Midbrain (tissue), 1 donor: ENCODE data around the gene B4GALT5.

Experiments used
- DNase-seq: peaks from one replicate; lab custom pipeline; 2025; lab: John Stamatoyannopoulos, UW

B4GALT5 gene

GRCh38 chr20:49657118-49657901 is 56.4 kb downstream of the B4GALT5 start:
- no peak for DNase-seq

DNA sequence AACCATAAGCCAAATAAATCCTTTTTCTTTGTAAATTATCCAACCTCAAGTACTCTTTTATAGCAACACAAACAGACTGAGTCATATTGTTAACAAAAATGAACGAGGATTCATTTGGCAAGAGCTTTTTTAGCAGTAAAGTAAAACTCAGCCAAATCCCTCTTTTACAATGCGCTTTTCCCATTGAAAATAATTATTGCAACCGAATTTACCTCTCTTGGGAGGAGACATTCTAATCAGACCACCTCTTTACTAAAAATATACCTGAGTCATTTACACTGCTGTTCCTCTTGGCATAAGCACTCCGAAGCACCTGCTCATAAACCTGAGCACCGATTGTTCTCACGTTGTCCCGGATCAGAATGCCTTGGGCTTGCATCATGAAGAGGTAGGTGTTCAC is 57.4 kb downstream of the B4GALT5 start:
- no peak for DNase-seq

DNA sequence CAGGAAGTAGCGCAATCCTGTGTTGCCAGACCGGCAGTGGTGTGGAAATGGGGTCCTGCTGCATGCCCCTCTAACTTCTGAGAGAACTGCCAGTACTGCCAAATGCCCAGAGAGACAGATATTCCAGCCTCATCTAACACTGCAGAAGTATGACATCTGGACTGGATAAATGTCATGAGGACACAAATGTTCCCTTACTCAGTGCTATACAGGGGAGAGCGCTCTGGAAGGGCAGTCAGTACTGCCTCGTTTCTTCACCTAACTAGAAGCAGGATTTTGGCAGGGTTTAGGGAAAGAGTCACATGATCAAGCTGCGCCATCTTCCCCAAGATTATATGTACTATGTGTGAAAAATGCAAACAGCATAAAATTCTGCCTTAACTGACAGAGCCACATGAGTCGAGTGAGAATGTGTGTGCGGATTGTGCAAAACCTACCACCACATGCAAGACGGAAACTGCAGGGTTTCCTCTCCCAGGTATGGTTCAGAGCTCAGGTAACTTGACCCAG is 59.7 kb downstream of the B4GALT5 start:
- no peak for DNase-seq

DNA sequence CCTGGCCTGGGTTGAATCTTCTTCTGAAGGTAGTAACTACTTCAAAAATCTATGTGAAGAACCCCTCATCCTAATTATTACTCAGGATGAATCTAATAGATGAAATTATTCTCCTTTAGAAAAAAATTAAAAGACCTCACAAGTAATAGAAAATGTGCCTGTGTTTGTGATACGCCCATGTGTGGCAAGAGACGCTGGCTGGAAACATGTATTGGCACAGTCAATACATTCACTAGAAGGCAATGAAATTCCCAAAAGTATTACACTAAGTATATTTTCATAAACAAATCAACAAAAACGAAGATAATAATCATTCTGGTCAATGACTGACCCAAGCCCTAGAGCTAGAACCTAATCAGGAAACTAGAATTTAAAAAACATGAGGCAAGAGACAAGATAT is 64.0 kb downstream of the B4GALT5 start:
- DNase-seq, result no peak

GRCh38 chr20:49647550-49647949 is 66.1 kb downstream of the B4GALT5 start:
- DNase-seq, result no peak

DNA sequence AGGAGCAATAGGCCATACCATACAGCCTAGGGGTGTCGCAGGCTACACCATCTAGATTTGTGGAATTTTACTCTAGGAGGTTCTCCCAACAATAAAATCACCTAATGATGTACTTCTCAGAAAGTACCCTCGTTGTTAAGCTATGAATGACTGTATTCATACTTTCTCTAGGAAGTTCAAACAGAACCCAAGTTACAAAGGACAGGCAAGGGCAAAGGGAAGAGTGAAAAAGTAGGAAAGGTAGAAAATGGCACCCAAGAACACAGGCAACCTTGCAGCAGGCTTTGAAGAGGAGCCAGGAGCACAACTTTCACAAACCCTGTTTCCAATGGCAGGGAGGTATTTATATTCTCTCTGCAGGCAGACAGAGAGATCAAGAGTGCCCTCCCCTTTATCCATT is 67.2 kb downstream of the B4GALT5 start:
- DNase-seq, result no peak

- no peak for DNase-seq
Measured at GRCh38 chr20:49646126-49646525, 67.6 kb downstream of the B4GALT5 start.

DNA sequence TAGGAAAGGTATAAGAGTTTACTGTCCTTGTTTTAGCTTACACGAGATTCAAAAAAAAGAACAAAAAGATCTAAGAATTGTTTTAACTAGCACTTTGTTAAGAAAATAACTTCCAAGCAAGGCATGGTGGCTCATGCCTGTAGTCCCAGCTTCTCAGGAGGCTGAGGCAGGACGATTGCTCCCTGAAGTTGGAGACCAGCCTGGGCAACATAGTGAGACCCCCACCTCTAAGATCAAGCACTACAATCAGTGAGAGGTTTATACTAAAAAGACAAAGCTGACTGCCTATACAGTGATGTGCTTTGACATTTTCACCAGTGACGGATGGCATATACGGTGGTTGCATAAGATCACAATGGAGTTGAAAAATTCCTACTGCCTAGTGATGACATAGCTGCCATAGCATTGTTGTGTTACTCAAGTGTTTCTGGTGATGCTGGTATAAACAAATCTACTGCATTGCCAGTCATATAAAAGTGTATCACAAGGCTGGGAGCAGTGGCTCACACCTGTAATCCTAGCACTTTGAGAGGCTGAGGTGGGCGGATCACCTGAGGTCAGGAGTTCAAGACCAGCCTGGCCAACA is 68.6 kb downstream of the B4GALT5 start:
- DNase-seq, result no peak

- DNase-seq, result no peak
Measured at GRCh38 chr20:49642816-49643215, 70.9 kb downstream of the B4GALT5 start.

- DNase-seq, result peak; percentile 15
Measured at GRCh38 chr20:49641683-49642656, 71.7 kb downstream of the B4GALT5 start.

DNA sequence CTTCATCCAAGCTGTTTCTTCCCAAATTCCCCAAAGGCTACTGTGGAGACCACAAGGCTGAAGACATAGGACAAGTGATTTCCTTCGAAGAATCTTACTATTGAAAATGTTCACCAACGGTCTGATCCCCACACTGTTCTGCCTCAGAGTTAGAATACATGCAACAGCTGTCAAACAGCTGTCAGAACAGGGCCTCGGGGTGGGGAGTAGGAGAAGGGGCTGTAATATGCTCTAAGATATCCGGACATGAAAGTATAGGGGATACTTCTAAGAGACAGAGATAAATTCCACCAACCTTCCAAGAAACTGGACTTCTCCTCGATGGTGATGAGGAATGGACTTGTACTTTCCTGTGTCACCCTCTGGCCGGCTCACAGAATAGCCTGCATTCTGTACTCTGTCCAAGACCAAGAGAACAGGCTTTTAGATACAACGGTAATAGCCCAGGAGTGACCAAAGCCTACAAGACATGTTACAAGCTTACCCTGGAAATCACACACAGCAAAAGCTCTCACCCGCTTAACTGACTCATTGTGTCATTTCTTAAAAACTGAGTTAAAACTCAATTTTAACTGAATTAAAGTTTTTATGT is 76.5 kb downstream of the B4GALT5 start:
- DNase-seq, result no peak

- no peak for DNase-seq
Measured at GRCh38 chr20:49636447-49636846, 77.2 kb downstream of the B4GALT5 start.

GRCh38 chr20:49635866-49636265 is 77.8 kb downstream of the B4GALT5 start:
- DNase-seq, result no peak

DNA sequence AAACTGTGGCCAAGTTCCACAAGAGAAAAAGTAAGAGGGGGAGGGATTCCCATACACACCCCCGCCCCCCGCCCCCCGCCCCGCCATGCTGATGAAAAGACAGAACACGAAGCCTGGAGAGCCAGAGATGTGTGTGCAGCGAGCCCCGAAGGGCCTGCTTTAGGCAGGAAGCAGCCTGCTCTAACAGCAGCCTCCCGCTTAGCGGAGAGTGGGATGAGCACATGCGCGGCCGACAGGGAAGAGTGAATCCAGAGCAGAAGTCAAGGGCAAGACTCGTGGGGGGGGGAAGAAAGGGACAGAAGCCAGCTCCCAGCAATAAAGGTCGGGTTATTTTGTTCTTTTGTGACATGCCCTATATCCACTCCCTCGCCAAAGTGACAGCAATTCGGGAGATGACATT is 78.5 kb downstream of the B4GALT5 start:
- peak; percentile 36 for DNase-seq

GRCh38 chr20:49634116-49634515 is 79.6 kb downstream of the B4GALT5 start:
- DNase-seq, result no peak

- DNase-seq, result peak; percentile 28
Measured at GRCh38 chr20:49633643-49634042, 80.0 kb downstream of the B4GALT5 start.

GRCh38 chr20:49633023-49633422 is 80.7 kb downstream of the B4GALT5 start:
- no peak for DNase-seq

GRCh38 chr20:49631856-49632418 is 81.7 kb downstream of the B4GALT5 start:
- no peak for DNase-seq

DNA sequence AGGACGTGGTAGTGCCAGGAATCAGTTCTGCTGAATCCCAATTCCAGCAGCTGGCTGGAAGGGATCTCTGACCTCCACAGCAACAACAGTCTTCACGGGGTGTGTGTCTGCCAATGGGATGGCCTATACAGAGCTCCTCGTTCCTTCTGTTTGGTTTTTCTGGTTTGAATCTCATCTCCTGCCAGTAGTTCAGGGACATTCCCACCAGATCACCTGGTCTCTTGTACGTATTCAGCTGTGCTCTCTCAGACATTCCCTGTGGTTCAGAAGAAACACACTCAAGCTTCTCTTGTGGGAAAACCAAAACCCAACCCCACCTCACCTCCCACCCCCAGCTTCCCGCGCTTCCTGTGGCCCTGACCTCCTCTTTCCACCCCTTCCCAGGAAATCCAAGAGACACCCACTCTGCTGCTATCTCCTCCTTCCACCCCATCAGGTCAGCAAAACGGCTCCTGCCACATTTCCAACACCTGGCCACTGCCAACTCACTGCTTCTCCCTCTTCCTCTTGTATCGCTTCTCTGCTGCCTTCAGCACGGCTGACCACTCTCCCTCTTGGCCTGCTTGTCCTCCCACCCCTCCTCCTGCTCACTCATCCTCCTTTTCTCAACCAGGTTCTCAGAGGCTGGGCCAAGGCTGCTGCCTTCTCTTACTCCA is 82.5 kb downstream of the B4GALT5 start:
- no peak for DNase-seq

- DNase-seq, result no peak
Measured at GRCh38 chr20:49630396-49630951, 83.2 kb downstream of the B4GALT5 start.

- no peak for DNase-seq
Measured at GRCh38 chr20:49629606-49630005, 84.1 kb downstream of the B4GALT5 start.
